GM21526 (cell line): Measurements from ENCODE around the gene WHAMM.
"Not testable (repeated sequence)": the region's sequence is repeated elsewhere in the genome, so short reads cannot be mapped to it uniquely, and the experiment has no call there.

Experiments used
- ATAC-seq: cut with Tn5 transposase; IDR thresholded peaks from one replicate; pipeline ENCODE4 v1.9.1; 2021; ENCODE audit warnings: moderate library complexity; ENCODE audit not compliant: unreplicated experiment, low FRiP score

WHAMM gene

GRCh38 chr15:82864967-82865366, 55.5 kb downstream of the WHAMM start:
- ATAC-seq: no peak

- ATAC-seq: not testable (repeated sequence)
These were observed 56.2 kb downstream of the WHAMM start for GRCh38 chr15:82865581-82865980.

GRCh38 chr15:82865981-82866380, 56.6 kb downstream of the WHAMM start:
- ATAC-seq: not testable (repeated sequence)

GRCh38 chr15:82870727-82871320, 61.4 kb downstream of the WHAMM start:
- ATAC-seq: no peak

GRCh38 chr15:82871358-82871757, 61.9 kb downstream of the WHAMM start:
- ATAC-seq: no peak

GRCh38 chr15:82871832-82872484, 62.5 kb downstream of the WHAMM start:
- ATAC-seq: no peak

- ATAC-seq: no peak
These were observed 63.7 kb downstream of the WHAMM start for GRCh38 chr15:82873000-82873680.

GRCh38 chr15:82874267-82874666, 64.8 kb downstream of the WHAMM start:
- no peak for ATAC-seq

GRCh38 chr15:82874961-82875360, 65.5 kb downstream of the WHAMM start:
- ATAC-seq: no peak

- ATAC-seq: no peak
These were observed 66.1 kb downstream of the WHAMM start for GRCh38 chr15:82875411-82876003.

- ATAC-seq: no peak
These were observed 68.4 kb downstream of the WHAMM start for GRCh38 chr15:82877825-82878224.

GRCh38 chr15:82878325-82878724, 68.9 kb downstream of the WHAMM start:
- no peak for ATAC-seq

GRCh38 chr15:82880704-82881103, 71.3 kb downstream of the WHAMM start:
- no peak for ATAC-seq

GRCh38 chr15:82881747-82882146, 72.3 kb downstream of the WHAMM start:
- ATAC-seq: no peak

- no peak for ATAC-seq
These were observed 73.0 kb downstream of the WHAMM start for GRCh38 chr15:82882273-82882928.
